ENCODE data around the gene ATXN1.
A peak's percentile ranks its signal among the peaks of the same experiment; 100 is the strongest.
"Not testable (repeated sequence)": the region's sequence is repeated elsewhere in the genome, so short reads cannot be mapped to it uniquely, and the experiment has no call there.

The ATXN1 gene

GRCh38 chr6:16615215-16615614, 146.0 kb downstream of the ATXN1 start:
- not testable (repeated sequence) for DNase-seq (ENCODE audit: low read depth)

GRCh38 chr6:16614143-16614542, 147.1 kb downstream of the ATXN1 start:
- not testable (repeated sequence) for DNase-seq (ENCODE audit: low read depth)

- not testable (repeated sequence) for DNase-seq (ENCODE audit: low read depth)
Measured at GRCh38 chr6:16613504-16613903, 147.8 kb downstream of the ATXN1 start.

GRCh38 chr6:16608444-16608843, 152.8 kb downstream of the ATXN1 start:
- DNase-seq (ENCODE audit: low read depth), result no peak

- DNase-seq (ENCODE audit: low read depth), result no peak
Measured at GRCh38 chr6:16602035-16602434, 159.2 kb downstream of the ATXN1 start.

- DNase-seq (ENCODE audit: low read depth), result no peak
Measured at GRCh38 chr6:16600701-16601100, 160.6 kb downstream of the ATXN1 start.

GRCh38 chr6:16600026-16600425, 161.2 kb downstream of the ATXN1 start:
- DNase-seq (ENCODE audit: low read depth), result peak; percentile 66

GRCh38 chr6:16596616-16597331, 164.5 kb downstream of the ATXN1 start:
- no peak for DNase-seq (ENCODE audit: low read depth)

- DNase-seq (ENCODE audit: low read depth), result no peak
Measured at GRCh38 chr6:16595514-16596120, 165.6 kb downstream of the ATXN1 start.

GRCh38 chr6:16594849-16595248, 166.4 kb downstream of the ATXN1 start:
- no peak for DNase-seq (ENCODE audit: low read depth)

- no peak for DNase-seq (ENCODE audit: low read depth)
Measured at GRCh38 chr6:16592223-16592911, 168.9 kb downstream of the ATXN1 start.

- no peak for DNase-seq (ENCODE audit: low read depth)
Measured at GRCh38 chr6:16591396-16592222, 169.7 kb downstream of the ATXN1 start.

GRCh38 chr6:16585805-16586204, 175.5 kb downstream of the ATXN1 start:
- no peak for DNase-seq (ENCODE audit: low read depth)

GRCh38 chr6:16583144-16583762, 178.0 kb downstream of the ATXN1 start:
- DNase-seq (ENCODE audit: low read depth), result no peak

- peak; percentile 23 for DNase-seq (ENCODE audit: low read depth)
Measured at GRCh38 chr6:16582446-16583143, 178.7 kb downstream of the ATXN1 start.

GRCh38 chr6:16578695-16579285, 182.5 kb downstream of the ATXN1 start:
- no peak for DNase-seq (ENCODE audit: low read depth)

- no peak for DNase-seq (ENCODE audit: low read depth)
Measured at GRCh38 chr6:16576451-16577368, 184.6 kb downstream of the ATXN1 start.

GRCh38 chr6:16575655-16576054, 185.6 kb downstream of the ATXN1 start:
- no peak for DNase-seq (ENCODE audit: low read depth)

GRCh38 chr6:16572943-16573342, 188.3 kb downstream of the ATXN1 start:
- DNase-seq (ENCODE audit: low read depth), result no peak

GRCh38 chr6:16572317-16572716, 188.9 kb downstream of the ATXN1 start:
- no peak for DNase-seq (ENCODE audit: low read depth)

Data from EH (cell line).